K562 treated with DMSO at 1 percent for 24 hours (cell line): ENCODE measurements around the gene MSX2. TPM values are rescaled to one million over a fixed set of nuclear protein-coding genes. Genes with fewer than 3 reads are reported as not detected.

Experiments
- total RNA-seq: library from RNA; unstranded; fragments of 300-600 nt; gene quantifications from 2 replicates; pipeline ENCODE4 v1.2.3, GENCODE V29; 2022; ENCODE audit warnings: low read depth; ENCODE audit not compliant: insufficient read depth

The MSX2 gene
- total RNA-seq, result not detected in 2 replicates

DNA sequence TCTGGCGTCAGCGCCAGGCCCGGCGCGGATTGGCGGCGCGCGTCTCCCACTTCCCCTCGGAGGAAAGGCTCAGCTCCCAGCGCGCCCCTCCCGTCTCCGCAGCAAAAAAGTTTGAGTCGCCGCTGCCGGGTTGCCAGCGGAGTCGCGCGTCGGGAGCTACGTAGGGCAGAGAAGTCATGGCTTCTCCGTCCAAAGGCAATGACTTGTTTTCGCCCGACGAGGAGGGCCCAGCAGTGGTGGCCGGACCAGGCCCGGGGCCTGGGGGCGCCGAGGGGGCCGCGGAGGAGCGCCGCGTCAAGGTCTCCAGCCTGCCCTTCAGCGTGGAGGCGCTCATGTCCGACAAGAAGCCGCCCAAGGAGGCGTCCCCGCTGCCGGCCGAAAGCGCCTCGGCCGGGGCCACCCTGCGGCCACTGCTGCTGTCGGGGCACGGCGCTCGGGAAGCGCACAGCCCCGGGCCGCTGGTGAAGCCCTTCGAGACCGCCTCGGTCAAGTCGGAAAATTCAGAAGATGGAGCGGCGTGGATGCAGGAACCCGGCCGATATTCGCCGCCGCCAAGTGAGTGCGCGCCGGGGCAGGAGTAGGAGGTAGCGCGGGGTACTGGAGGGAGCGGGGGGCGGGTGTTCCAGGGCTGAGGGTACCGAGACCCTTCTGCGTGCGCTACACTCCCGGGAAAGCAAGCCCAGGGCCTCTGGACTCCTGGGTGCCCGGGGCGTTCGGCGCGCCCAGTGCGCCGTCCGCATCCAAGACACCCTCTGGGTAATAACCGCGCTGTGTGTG is at the start of gene MSX2:
Gene MSX2 (plus strand): TSS at position 99 of the 777 bp plus-strand sequence. CDS start 78 bp downstream, at position 177.

